NB4 (cell line): Measurements from ENCODE around the gene MOSMO.

ENCODE experiments used
- DNase-seq: peaks from one replicate; pipeline ENCODE4 v3.0.0; 2010; ENCODE audit warnings: low read depth
- H3K4me3 ChIP-seq: one replicate; pipeline ENCODE4 v1.5.1; 2011; ENCODE audit warnings: mild to moderate bottlenecking, low read depth, low read length, moderate library complexity
- CTCF ChIP-seq: IDR thresholded peaks from one replicate; pipeline ENCODE4 v1.5.1; 2012; ENCODE audit warnings: low read depth, low read length
- MAX ChIP-seq: IDR thresholded peaks from 2 replicates; pipeline ENCODE4 v1.6.1; 2011; ENCODE audit warnings: low read depth, low read length
- MYC ChIP-seq: IDR thresholded peaks from 2 replicates; pipeline ENCODE4 v1.6.1; 2011; ENCODE audit warnings: low read depth, low read length
- POLR2A ChIP-seq: IDR thresholded peaks from 2 replicates; pipeline ENCODE4 v1.6.1; 2011; ENCODE audit warnings: mild to moderate bottlenecking; ENCODE audit not compliant: insufficient read length; ENCODE audit errors: extremely low read depth

MOSMO gene

GRCh38 chr16:22055881-22056280 lies 48.0 kb downstream of the MOSMO start:
- peak; percentile 3 for DNase-seq
- no peak overlapping the region for H3K4me3 ChIP-seq
- TF ChIP-seq POLR2A (no peak), CTCF (no peak)

GRCh38 chr16:22063888-22064467 lies 56.1 kb downstream of the MOSMO start:
- TF ChIP-seq POLR2A = no peak
- TF ChIP-seq MYC = no peak
- TF ChIP-seq MAX = no peak
- DNase-seq = no peak
- no peak overlapping the region for H3K4me3 ChIP-seq

- no peak for DNase-seq
- TF ChIP-seq CTCF (no peak), POLR2A (no peak), MAX (no peak), MYC (no peak)
- no peak overlapping the region for H3K4me3 ChIP-seq
These were observed 57.3 kb downstream of the MOSMO start for GRCh38 chr16:22065252-22065651.

- H3K4me3 ChIP-seq = no peak overlapping the region
- no peak for TF ChIP-seq MYC
- no peak for TF ChIP-seq POLR2A
- no peak for TF ChIP-seq MAX
- TF ChIP-seq CTCF = no peak
- no peak for DNase-seq
These were observed 62.7 kb downstream of the MOSMO start for GRCh38 chr16:22070361-22071330.

- no peak overlapping the region for H3K4me3 ChIP-seq
- DNase-seq = no peak
These were observed 63.5 kb downstream of the MOSMO start for GRCh38 chr16:22071331-22071910.

More at GRCh38 chr16:22071331-22071910, 63.5 kb downstream of the MOSMO start:
- TF ChIP-seq MYC = no peak
- no peak for TF ChIP-seq MAX
- TF ChIP-seq POLR2A = no peak
- TF ChIP-seq CTCF = no peak
